ENCODE measurements around the gene SYT13. TPM values are rescaled to one million over a fixed set of nuclear protein-coding genes. Genes with fewer than 3 reads are reported as not detected.

SYT13 gene
- total RNA-seq, 1 experiment from 2014 or later = 1.4 TPM

DNA sequence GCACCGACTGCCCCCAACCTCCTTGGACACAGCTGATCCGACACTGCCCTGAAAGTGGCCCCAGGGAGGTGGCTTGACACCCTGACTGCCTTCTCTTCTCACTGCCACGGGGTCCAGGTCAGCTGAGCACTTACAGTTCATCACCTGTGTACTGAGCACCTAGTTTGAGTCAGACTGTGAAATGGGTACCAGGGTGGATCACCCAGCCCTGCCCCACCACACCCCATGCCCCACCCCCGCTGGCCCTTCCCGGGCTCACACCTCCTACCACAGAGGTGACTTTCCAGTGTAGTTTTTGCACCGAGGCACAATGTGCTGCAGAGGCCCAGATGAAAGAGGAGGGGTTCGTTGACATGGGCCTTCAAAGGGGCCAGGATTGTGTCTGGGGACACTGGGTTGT is 80.2 kb downstream of the SYT13 start:
- H3K4me2 ChIP-seq (ENCODE audit: low read length) = no peak overlapping the region
- no TSS peak for BruUV-seq (replicated peaks)
- no peak overlapping the region for H2AFZ ChIP-seq (ENCODE audit: low read depth, low read length, poor library complexity, severe bottlenecking)
- H3K9me3 ChIP-seq (ENCODE audit: control insufficient read depth in 1 of 2, insufficient read depth in 1 of 2, low read depth in 1 of 2, low read length in 2 of 2) = no peaks in the 10 kb centered on the region
- ChIA-PET RAD21 (ENCODE audit: low non-redundant PET in 1 of 2, low total read pairs in 2 of 2, uncharacterized antibody in 2 of 2, unreplicated experiment in 2 of 2) (no interaction called here), CTCF (no interaction called here), POLR2A (no interaction called here)
- H3K9ac ChIP-seq (ENCODE audit: low read length) = no peak overlapping the region
- H4K20me1 ChIP-seq (ENCODE audit: insufficient read depth) = no peaks in the 10 kb centered on the region
- ATAC-seq = no peak
- no peak overlapping the region for H3K27ac ChIP-seq (ENCODE audit: low read depth, low read length)
- intact Hi-C loops (cut with micrococcal nuclease) = no loop called here
- no peaks in the 10 kb centered on the region for H3K79me2 ChIP-seq (ENCODE audit: insufficient read depth, low read length)
- no peak for DNase-seq (ENCODE audit: low read depth, low spot score)
- no peaks in the 10 kb centered on the region for H3K36me3 ChIP-seq (ENCODE audit: control insufficient read depth in 1 of 2, insufficient read depth in 2 of 2, low read length in 2 of 2)
- H3K4me1 ChIP-seq (ENCODE audit: control insufficient read depth in 1 of 2, insufficient read depth in 2 of 2, low read length in 2 of 2) = no peaks in the 10 kb centered on the region
- H3K27me3 ChIP-seq (ENCODE audit: insufficient read depth, low read length) = no peaks in the 10 kb centered on the region
- TF ChIP-seq, protein P1, sequence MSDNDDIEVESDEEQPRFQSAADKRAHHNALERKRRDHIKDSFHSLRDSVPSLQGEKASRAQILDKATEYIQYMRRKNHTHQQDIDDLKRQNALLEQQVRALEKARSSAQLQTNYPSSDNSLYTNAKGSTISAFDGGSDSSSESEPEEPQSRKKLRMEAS (IDR thresholded peaks at IDR 0.05) = no peak
- no peak for TF ChIP-seq SP1 (IDR thresholded peaks at IDR 0.05; ENCODE audit: low read depth)
- no peak for TF ChIP-seq CBX3 (IDR thresholded peaks at IDR 0.05; ENCODE audit: low read depth)
- no peaks in the 10 kb centered on the region for H3K9me2 ChIP-seq (ENCODE audit: insufficient read depth)
- no peak overlapping the region for H3K4me3 ChIP-seq (replicated peaks in 1 of 2; ENCODE audit: low read depth in 1 of 2, low read length in 2 of 2)

DNA sequence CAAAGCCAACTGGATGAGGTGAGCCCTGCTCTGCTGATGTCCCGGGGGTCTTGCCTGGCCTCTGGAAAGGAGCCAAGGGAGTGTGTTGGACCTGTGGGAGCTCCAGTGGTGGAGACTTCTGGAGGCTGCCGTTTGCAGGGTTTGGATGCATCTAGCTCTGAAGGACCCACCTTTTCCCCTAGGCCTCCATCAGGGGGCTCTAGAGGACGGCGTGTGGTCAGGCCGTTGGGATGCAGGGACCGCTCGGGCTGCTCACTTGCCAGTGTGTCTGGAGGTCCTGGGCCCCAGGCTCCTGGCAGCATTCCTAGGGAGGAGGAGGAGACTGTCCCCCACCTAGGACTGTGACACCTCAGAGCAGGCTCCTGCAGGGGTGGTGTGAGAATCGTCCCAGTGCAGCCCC is 81.4 kb downstream of the SYT13 start:
- ChIA-PET CTCF (no interaction called here), RAD21 (ENCODE audit: low non-redundant PET in 1 of 2, low total read pairs in 2 of 2, uncharacterized antibody in 2 of 2, unreplicated experiment in 2 of 2) (no interaction called here), POLR2A (no interaction called here)
- Histone ChIP-seq H3K4me3 (replicated peaks in 1 of 2; ENCODE audit: low read depth in 1 of 2, low read length in 2 of 2) (no peak overlapping the region), H3K4me2 (ENCODE audit: low read length) (no peak overlapping the region), H3K36me3 (ENCODE audit: control insufficient read depth in 1 of 2, insufficient read depth in 2 of 2, low read length in 2 of 2) (no peaks in the 10 kb centered on the region), H3K27me3 (ENCODE audit: insufficient read depth, low read length) (no peaks in the 10 kb centered on the region), H3K79me2 (ENCODE audit: insufficient read depth, low read length) (no peaks in the 10 kb centered on the region), H4K20me1 (ENCODE audit: insufficient read depth) (no peaks in the 10 kb centered on the region), H3K9ac (ENCODE audit: low read length) (no peak overlapping the region), H3K27ac (ENCODE audit: low read depth, low read length) (no peak overlapping the region), H2AFZ (ENCODE audit: low read depth, low read length, poor library complexity, severe bottlenecking) (no peak overlapping the region), H3K4me1 (ENCODE audit: control insufficient read depth in 1 of 2, insufficient read depth in 2 of 2, low read length in 2 of 2) (no peaks in the 10 kb centered on the region), H3K9me2 (ENCODE audit: insufficient read depth) (no peaks in the 10 kb centered on the region), H3K9me3 (ENCODE audit: control insufficient read depth in 1 of 2, insufficient read depth in 1 of 2, low read depth in 1 of 2, low read length in 2 of 2) (no peaks in the 10 kb centered on the region)
- no peak for TF ChIP-seq ZFX (IDR thresholded peaks at IDR 0.05)
- no peak for TF ChIP-seq YY1 (IDR thresholded peaks at IDR 0.05; ENCODE audit: extremely low read depth, insufficient replicate concordance, low read depth, low read length)
- no peak for TF ChIP-seq TCF7L2 (IDR thresholded peaks at IDR 0.05; ENCODE audit: borderline replicate concordance, extremely low read depth, insufficient read depth, insufficient read length)
- no peak for TF ChIP-seq FOSL1 (IDR thresholded peaks at IDR 0.05; ENCODE audit: low read depth)
- no peak for TF ChIP-seq POLR2AphosphoS5 (IDR thresholded peaks at IDR 0.05; ENCODE audit: low read depth, low read length)
- no peak for TF ChIP-seq SRF (IDR thresholded peaks at IDR 0.05; ENCODE audit: low read depth)
- TF ChIP-seq, protein P2, sequence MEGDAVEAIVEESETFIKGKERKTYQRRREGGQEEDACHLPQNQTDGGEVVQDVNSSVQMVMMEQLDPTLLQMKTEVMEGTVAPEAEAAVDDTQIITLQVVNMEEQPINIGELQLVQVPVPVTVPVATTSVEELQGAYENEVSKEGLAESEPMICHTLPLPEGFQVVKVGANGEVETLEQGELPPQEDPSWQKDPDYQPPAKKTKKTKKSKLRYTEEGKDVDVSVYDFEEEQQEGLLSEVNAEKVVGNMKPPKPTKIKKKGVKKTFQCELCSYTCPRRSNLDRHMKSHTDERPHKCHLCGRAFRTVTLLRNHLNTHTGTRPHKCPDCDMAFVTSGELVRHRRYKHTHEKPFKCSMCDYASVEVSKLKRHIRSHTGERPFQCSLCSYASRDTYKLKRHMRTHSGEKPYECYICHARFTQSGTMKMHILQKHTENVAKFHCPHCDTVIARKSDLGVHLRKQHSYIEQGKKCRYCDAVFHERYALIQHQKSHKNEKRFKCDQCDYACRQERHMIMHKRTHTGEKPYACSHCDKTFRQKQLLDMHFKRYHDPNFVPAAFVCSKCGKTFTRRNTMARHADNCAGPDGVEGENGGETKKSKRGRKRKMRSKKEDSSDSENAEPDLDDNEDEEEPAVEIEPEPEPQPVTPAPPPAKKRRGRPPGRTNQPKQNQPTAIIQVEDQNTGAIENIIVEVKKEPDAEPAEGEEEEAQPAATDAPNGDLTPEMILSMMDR (IDR thresholded peaks at IDR 0.05 in 2 of 3, conservative IDR thresholded peaks at IDR 0.05 in 1 of 3; ENCODE audit: borderline replicate concordance in 1 of 3, insufficient read depth in 1 of 3, low read depth in 2 of 3, low read length in 2 of 3) = no peak
- intact Hi-C loops (cut with micrococcal nuclease) = no loop called here
- no peak for DNase-seq (ENCODE audit: low read depth, low spot score)
- no TSS peak for BruUV-seq (replicated peaks)
- no peak for ATAC-seq
